ENCODE results near the gene RND3.

The RND3 gene

DNA sequence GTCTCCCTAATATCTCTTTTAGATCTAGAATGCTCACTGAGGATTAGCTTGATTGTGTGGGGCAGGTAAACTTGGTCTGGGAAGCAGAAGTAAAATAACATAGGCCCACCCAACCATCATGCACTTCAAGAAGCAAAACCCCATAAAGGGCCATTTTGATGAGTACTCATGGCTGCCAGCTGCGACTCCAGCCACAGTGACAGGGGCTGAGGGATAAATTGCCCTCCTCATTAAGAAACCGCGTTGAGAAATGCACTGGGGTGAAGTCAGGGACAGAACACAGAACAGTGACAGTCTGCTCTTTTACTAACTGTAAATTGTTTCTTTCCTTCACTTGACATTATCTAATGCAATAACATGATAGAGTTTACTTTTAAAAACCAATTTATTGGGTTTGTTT lies 60.2 kb downstream of the RND3 start:
- no peaks in the 10 kb centered on the region for H3K4me1 Mint-ChIP-seq
- DNase-seq (ENCODE audit: low spot score in 2 of 2) = no peak
- no peak overlapping the region for H3K27ac Mint-ChIP-seq
- no peak for ATAC-seq (ENCODE audit: low read depth)
- no peaks in the 10 kb centered on the region for H3K36me3 Mint-ChIP-seq
- H3K9me3 Mint-ChIP-seq = peaks cover 2% of the 10 kb centered on the region
- no peaks in the 10 kb centered on the region for H3K27me3 Mint-ChIP-seq
- H3K4me3 Mint-ChIP-seq = no peak overlapping the region

DNA sequence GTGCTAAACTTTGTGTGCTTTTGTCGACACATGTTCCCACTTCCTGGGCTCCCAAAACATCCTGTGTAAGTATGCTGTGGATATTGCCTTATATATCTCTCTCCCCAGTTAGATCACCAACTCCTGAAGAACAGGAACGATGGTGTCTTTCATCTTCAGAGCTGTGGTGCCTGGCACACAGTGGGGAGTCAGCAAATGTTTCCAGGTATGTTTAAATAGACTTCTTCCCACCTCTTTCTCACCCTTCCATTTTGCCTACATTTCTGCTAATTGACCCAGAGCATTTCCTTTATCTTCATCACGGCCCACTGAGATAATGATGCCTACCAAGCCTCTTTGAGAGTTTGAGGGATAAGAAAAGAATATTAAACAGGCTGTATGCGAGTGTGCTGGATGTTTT lies 60.7 kb downstream of the RND3 start:
- no peaks in the 10 kb centered on the region for H3K27me3 Mint-ChIP-seq
- no peaks in the 10 kb centered on the region for H3K36me3 Mint-ChIP-seq
- ATAC-seq (ENCODE audit: low read depth) (no peak), DNase-seq (ENCODE audit: low spot score in 2 of 2) (no peak)
- H3K27ac Mint-ChIP-seq = no peak overlapping the region
- no peaks in the 10 kb centered on the region for H3K4me1 Mint-ChIP-seq
- H3K9me3 Mint-ChIP-seq = peaks cover 2% of the 10 kb centered on the region
- H3K4me3 Mint-ChIP-seq = no peak overlapping the region

DNA sequence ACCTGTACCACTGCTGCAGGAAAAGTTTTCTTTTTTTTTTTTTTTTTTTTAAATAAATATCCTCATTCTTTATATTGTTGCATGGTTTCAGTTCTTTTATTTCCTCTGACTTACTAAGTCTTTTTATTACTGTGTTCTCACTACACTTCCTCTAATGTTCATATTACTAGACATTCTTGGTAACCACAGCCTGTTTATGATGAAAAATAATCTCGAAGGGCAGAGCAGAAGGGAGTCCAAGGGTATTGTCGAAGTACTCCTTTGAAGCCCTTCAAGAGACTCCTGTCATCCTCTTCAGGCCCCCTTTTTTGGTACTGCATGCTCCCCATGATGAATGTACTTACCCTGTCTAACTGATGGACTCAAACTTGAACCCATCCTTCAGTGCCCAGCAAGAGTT lies 61.2 kb downstream of the RND3 start:
- Mint-ChIP-seq H3K36me3 (no peaks in the 10 kb centered on the region), H3K27ac (no peak overlapping the region)

DNA sequence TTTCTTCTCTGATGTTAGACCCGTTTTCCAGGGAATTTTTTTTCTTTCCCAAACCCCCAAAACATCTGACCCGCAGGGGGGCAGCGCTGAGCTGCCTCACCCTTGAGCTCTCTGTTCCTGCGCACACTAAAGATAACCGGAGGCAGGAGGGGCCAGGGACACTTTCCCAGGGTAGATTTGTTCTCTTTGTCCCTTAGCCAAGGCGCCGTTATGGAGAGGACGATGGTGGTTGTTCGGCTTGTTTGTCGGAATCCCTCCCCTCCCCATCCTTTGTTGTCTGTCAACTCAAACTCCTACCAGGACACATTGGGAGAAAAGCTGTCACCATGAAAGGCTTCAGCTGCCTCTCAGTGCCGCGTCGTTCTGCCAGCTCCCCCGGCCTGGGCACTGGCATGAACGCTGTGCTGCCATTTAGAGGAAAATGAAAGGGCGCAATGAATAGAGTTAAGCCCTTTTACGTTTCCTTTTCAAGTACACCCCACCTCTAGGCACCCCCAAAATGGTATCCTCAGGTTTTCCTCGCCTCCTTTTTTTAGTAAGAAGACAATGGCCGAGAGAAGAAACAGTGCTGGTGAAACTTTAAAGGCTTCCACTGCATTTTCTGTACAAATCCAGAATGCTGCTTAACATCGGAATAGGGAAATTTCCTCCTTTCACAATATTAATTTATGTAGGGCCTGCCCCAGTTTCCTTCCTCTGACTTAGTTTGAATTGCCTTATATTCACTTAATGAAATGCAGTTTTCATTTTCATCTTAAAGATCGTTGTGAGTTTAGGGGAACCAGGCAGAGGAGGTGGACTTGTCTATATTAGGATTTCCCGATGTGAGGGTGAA lies 62.1 kb downstream of the RND3 start:
- no peak for DNase-seq (ENCODE audit: low spot score in 2 of 2)

More for the DNA sequence above, 61.2 kb downstream of the RND3 start:
- no peak overlapping the region for H3K4me3 Mint-ChIP-seq
- peaks cover 2% of the 10 kb centered on the region for H3K9me3 Mint-ChIP-seq
- H3K4me1 Mint-ChIP-seq = no peaks in the 10 kb centered on the region
- no peak for ATAC-seq (ENCODE audit: low read depth)
- no peaks in the 10 kb centered on the region for H3K27me3 Mint-ChIP-seq
- no peak for DNase-seq (ENCODE audit: low spot score in 2 of 2)

DNA sequence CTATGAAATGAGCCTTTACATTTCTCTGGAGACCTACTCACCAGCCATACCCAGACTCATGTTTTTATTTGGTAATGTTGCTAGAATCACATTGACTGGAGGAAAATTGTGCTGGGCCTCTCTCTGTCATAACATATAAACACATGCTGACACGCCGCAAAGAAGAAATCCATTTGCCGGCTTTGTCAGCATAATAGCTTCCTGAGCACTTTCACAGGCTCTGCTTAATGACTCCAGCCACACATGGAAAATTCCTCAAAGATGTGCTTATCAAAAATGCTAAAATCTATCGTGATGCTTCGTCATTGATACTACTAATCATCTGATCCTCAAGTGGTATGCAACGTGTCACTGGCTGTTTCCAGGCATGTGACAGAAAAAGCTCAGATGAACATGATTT lies 63.1 kb downstream of the RND3 start:
- H3K27ac Mint-ChIP-seq = no peak overlapping the region
- H3K9me3 Mint-ChIP-seq = peaks cover 2% of the 10 kb centered on the region
- H3K27me3 Mint-ChIP-seq = no peaks in the 10 kb centered on the region
- ATAC-seq (ENCODE audit: low read depth) = no peak
- H3K36me3 Mint-ChIP-seq = no peaks in the 10 kb centered on the region
- H3K4me3 Mint-ChIP-seq = no peak overlapping the region
- no peak for DNase-seq (ENCODE audit: low spot score in 2 of 2)
- no peaks in the 10 kb centered on the region for H3K4me1 Mint-ChIP-seq

More for the DNA sequence above, 62.1 kb downstream of the RND3 start:
- Mint-ChIP-seq H3K9me3 (peaks cover 2% of the 10 kb centered on the region), H3K27me3 (no peaks in the 10 kb centered on the region), H3K27ac (no peak overlapping the region), H3K4me1 (no peaks in the 10 kb centered on the region), H3K4me3 (no peak overlapping the region), H3K36me3 (no peaks in the 10 kb centered on the region)
- no peak for ATAC-seq (ENCODE audit: low read depth)

DNA sequence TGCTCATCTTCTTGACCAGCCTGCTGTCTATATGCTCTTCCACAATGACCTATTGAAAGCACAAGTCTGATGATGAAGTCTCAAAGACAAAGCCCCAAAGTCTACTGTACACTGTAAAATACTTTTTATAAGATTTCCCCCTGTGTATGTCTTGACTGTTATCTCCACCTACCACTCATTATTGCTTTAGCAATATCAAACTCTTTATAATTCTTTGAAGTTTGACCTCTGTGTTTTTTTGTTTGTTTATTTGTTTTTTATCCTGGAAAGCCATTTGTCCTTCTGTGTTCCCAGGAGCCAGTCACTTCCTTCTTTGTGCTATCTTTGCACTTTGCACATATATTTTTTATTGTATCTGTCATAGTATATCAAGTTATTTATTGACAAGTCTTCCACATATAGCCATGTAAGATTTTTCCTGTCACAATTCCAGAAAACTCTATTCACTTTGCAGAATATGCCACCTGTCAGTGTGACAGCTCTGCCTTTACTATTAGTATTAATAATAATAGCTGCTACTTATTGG lies 66.3 kb downstream of the RND3 start:
- no peak overlapping the region for H3K27ac Mint-ChIP-seq
- H3K9me3 Mint-ChIP-seq = peaks cover 2% of the 10 kb centered on the region
- no peak overlapping the region for H3K4me3 Mint-ChIP-seq
- no peaks in the 10 kb centered on the region for H3K4me1 Mint-ChIP-seq
- DNase-seq (ENCODE audit: low spot score in 2 of 2) (no peak), ATAC-seq (ENCODE audit: low read depth) (no peak)
- no peaks in the 10 kb centered on the region for H3K36me3 Mint-ChIP-seq
- no peaks in the 10 kb centered on the region for H3K27me3 Mint-ChIP-seq

DNA sequence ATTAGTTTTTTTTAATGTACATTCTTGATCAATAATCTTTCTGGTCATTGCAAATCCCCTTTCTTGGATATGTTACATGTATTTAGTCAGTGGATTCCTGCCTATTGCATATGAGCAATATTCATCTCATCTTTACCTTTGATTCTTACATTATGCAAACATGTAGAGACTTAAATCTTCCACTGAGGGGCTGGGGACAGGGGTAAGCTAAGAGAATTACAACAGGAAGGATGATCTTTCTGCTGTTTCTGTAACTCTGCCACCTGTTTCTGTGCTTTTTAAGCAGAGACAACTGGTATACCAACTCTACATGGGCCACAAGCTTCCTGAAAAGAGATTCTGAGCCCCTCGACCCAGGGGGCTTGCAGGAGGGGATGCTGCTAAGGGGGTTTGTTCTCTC lies 68.6 kb downstream of the RND3 start:
- ATAC-seq (ENCODE audit: low read depth) (no peak), DNase-seq (ENCODE audit: low spot score in 2 of 2) (no peak)
- Mint-ChIP-seq H3K27me3 (no peaks in the 10 kb centered on the region), H3K9me3 (peaks cover 2% of the 10 kb centered on the region), H3K4me3 (no peak overlapping the region), H3K4me1 (no peaks in the 10 kb centered on the region), H3K36me3 (no peaks in the 10 kb centered on the region), H3K27ac (no peak overlapping the region)

All from memory B cell (primary cell).